ENCODE results near the gene ANKRD63. TPM values are rescaled to one million over a fixed set of nuclear protein-coding genes. Genes with fewer than 3 reads are reported as not detected.

The ANKRD63 gene
- total and polyA plus RNA-seq, 7 experiments from 2014 or later, result 0.27 TPM; not detected in 5

GRCh38 chr15:40300771-40301170 lies 17.9 kb upstream of the ANKRD63 start:
- H3K4me3 ChIP-seq (ENCODE audit: low read length), result no peak overlapping the region
- ATAC-seq, result no peak
- Mint-ChIP-seq H3K4me3 (no peak overlapping the region), H3K9me3 (peaks cover 0 to 14% (median 1%) of the 10 kb centered on the region in 11 donors), H3K4me1 (peaks cover 8 to 24% (median 18%) of the 10 kb centered on the region in 7 donors), H3K27ac (no peak overlapping the region), H3K27me3 (no peaks in the 10 kb centered on the region), H3K36me3 (peaks cover 7 to 65% (median 28%) of the 10 kb centered on the region in 5 donors)
- intact Hi-C loops (cut with micrococcal nuclease), result no loop called here
- DNase-seq, result no peak
- peaks cover 0 to 5% (median 0%) of the 10 kb centered on the region in 3 experiments for H3K9me3 ChIP-seq (ENCODE audit: control insufficient read depth in 2 of 3, low read length in 3 of 3)
- H3K4me1 ChIP-seq (ENCODE audit: control insufficient read depth in 2 of 2, insufficient read depth in 2 of 2, low read length in 2 of 2), result peaks cover 3 to 4% of the 10 kb centered on the region in 2 donors
- H3K36me3 ChIP-seq (ENCODE audit: control insufficient read depth in 2 of 3, insufficient read depth in 3 of 3, low read length in 3 of 3), result peaks cover 14 to 90% (median 28%) of the 10 kb centered on the region in 3 experiments
- CTCF ChIA-PET, result interaction anchor here (0.6 kb wide), 1 partner anchor 26 kb away, joined by 3 read pairs; no protein-coding TSS in a partner anchor
- H3K27ac ChIP-seq (ENCODE audit: low read depth, low read length), result no peak overlapping the region
- H3K27me3 ChIP-seq (ENCODE audit: control insufficient read depth in 2 of 2, insufficient read depth in 2 of 2, low read length in 2 of 2), result no peaks in the 10 kb centered on the region
- POLR2A ChIA-PET, result no interaction called here

GRCh38 chr15:40300367-40300766 lies 17.5 kb upstream of the ANKRD63 start:
- H3K4me3 ChIP-seq (ENCODE audit: low read length), result no peak overlapping the region
- peaks cover 0 to 2% of the 10 kb centered on the region in 2 donors for H3K4me1 ChIP-seq (ENCODE audit: control insufficient read depth in 2 of 2, insufficient read depth in 2 of 2, low read length in 2 of 2)
- DNase-seq (no peak), ATAC-seq (no peak)
- ChIA-PET POLR2A (no interaction called here), CTCF (no interaction called here)
- H3K27ac ChIP-seq (ENCODE audit: low read depth, low read length), result no peak overlapping the region
- H3K27me3 ChIP-seq (ENCODE audit: control insufficient read depth in 2 of 2, insufficient read depth in 2 of 2, low read length in 2 of 2), result no peaks in the 10 kb centered on the region
- Mint-ChIP-seq H3K27me3 (no peaks in the 10 kb centered on the region), H3K36me3 (peaks cover 7 to 68% (median 28%) of the 10 kb centered on the region in 5 donors), H3K4me3 (no peak overlapping the region), H3K27ac (no peak overlapping the region), H3K9me3 (peaks cover 0 to 14% (median 1%) of the 10 kb centered on the region in 11 donors), H3K4me1 (peaks cover 8 to 21% (median 16%) of the 10 kb centered on the region in 7 donors)
- peaks cover 0 to 5% (median 0%) of the 10 kb centered on the region in 3 experiments for H3K9me3 ChIP-seq (ENCODE audit: control insufficient read depth in 2 of 3, low read length in 3 of 3)
- intact Hi-C loops (cut with micrococcal nuclease), result no loop called here
- peaks cover 14 to 90% (median 28%) of the 10 kb centered on the region in 3 experiments for H3K36me3 ChIP-seq (ENCODE audit: control insufficient read depth in 2 of 3, insufficient read depth in 3 of 3, low read length in 3 of 3)

GRCh38 chr15:40298216-40298935 lies 15.5 kb upstream of the ANKRD63 start:
- Histone ChIP-seq H3K4me3 (ENCODE audit: low read length) (no peak overlapping the region), H3K27ac (ENCODE audit: low read depth, low read length) (no peak overlapping the region), H3K4me1 (ENCODE audit: control insufficient read depth in 2 of 2, insufficient read depth in 2 of 2, low read length in 2 of 2) (no peaks in the 10 kb centered on the region), H3K9me3 (ENCODE audit: control insufficient read depth in 2 of 3, low read length in 3 of 3) (peaks cover 0 to 5% (median 0%) of the 10 kb centered on the region in 3 experiments), H3K27me3 (ENCODE audit: control insufficient read depth in 2 of 2, insufficient read depth in 2 of 2, low read length in 2 of 2) (no peaks in the 10 kb centered on the region), H3K36me3 (ENCODE audit: control insufficient read depth in 2 of 3, insufficient read depth in 3 of 3, low read length in 3 of 3) (peaks cover 14 to 95% (median 35%) of the 10 kb centered on the region in 3 experiments)
- intact Hi-C loops (cut with micrococcal nuclease), result no loop called here
- POLR2A ChIA-PET, result interaction anchor here (0.7 kb wide), 1 partner anchor 271 kb away, joined by 3 read pairs; no protein-coding TSS in a partner anchor
- H3K27ac Mint-ChIP-seq, result no peak overlapping the region
- H3K36me3 Mint-ChIP-seq, result peaks cover 0 to 60% (median 28%) of the 10 kb centered on the region in 5 donors
- H3K4me1 Mint-ChIP-seq, result peaks cover 0 to 7% (median 0%) of the 10 kb centered on the region in 7 donors
- DNase-seq (no peak), ATAC-seq (no peak)
- no peak overlapping the region for H3K4me3 Mint-ChIP-seq
- peaks cover 0 to 14% (median 1%) of the 10 kb centered on the region in 11 donors for H3K9me3 Mint-ChIP-seq
- H3K27me3 Mint-ChIP-seq, result no peaks in the 10 kb centered on the region
- CTCF ChIA-PET, result interaction anchor here (0.6 to 1.5 kb wide), 2 partner anchors 19 to 38 kb away, joined by 3 to 11 read pairs; no protein-coding TSS in a partner anchor

GRCh38 chr15:40297356-40297755 lies 14.5 kb upstream of the ANKRD63 start:
- Mint-ChIP-seq H3K27ac (peak overlapping the region in 1 of 9 donors; percentile 37), H3K27me3 (no peaks in the 10 kb centered on the region), H3K36me3 (peaks cover 0 to 59% (median 28%) of the 10 kb centered on the region in 5 donors), H3K4me3 (no peak overlapping the region), H3K4me1 (peaks cover 0 to 6% (median 0%) of the 10 kb centered on the region in 7 donors), H3K9me3 (peaks cover 0 to 14% (median 1%) of the 10 kb centered on the region in 11 donors)
- H3K27ac ChIP-seq (ENCODE audit: low read depth, low read length), result no peak overlapping the region
- ChIA-PET POLR2A (no interaction called here), CTCF (interaction anchor here (0.9 to 1.5 kb wide), 2 partner anchors 14 to 18 kb away, joined by 3 to 11 read pairs; no protein-coding TSS in a partner anchor)
- H3K4me1 ChIP-seq (ENCODE audit: control insufficient read depth in 2 of 2, insufficient read depth in 2 of 2, low read length in 2 of 2), result no peaks in the 10 kb centered on the region
- ATAC-seq, result no peak
- no peak for DNase-seq
- intact Hi-C loops (cut with micrococcal nuclease), result no loop called here
- H3K9me3 ChIP-seq (ENCODE audit: control insufficient read depth in 2 of 3, low read length in 3 of 3), result peaks cover 0 to 5% (median 0%) of the 10 kb centered on the region in 3 experiments
- no peak overlapping the region for H3K4me3 ChIP-seq (ENCODE audit: low read length)
- H3K36me3 ChIP-seq (ENCODE audit: control insufficient read depth in 2 of 3, insufficient read depth in 3 of 3, low read length in 3 of 3), result peaks cover 18 to 95% (median 36%) of the 10 kb centered on the region in 3 experiments
- H3K27me3 ChIP-seq (ENCODE audit: control insufficient read depth in 2 of 2, insufficient read depth in 2 of 2, low read length in 2 of 2), result no peaks in the 10 kb centered on the region

- CTCF ChIA-PET, result interaction anchor here (0.9 kb wide), 1 partner anchor 14 kb away, joined by 3 read pairs; no protein-coding TSS in a partner anchor
- Mint-ChIP-seq H3K27me3 (no peaks in the 10 kb centered on the region), H3K36me3 (peaks cover 0 to 53% (median 25%) of the 10 kb centered on the region in 5 donors), H3K27ac (peak overlapping the region in 2 of 9 donors; percentile 32 to 34), H3K9me3 (peaks cover 0 to 14% (median 1%) of the 10 kb centered on the region in 11 donors), H3K4me3 (no peak overlapping the region), H3K4me1 (peaks cover 0 to 6% (median 0%) of the 10 kb centered on the region in 7 donors)
- no peaks in the 10 kb centered on the region for H3K27me3 ChIP-seq (ENCODE audit: control insufficient read depth in 2 of 2, insufficient read depth in 2 of 2, low read length in 2 of 2)
- POLR2A ChIA-PET, result interaction anchor here (1.0 kb wide), 1 partner anchor 9 kb away, joined by 3 read pairs; no protein-coding TSS in a partner anchor
- peaks cover 0 to 5% (median 0%) of the 10 kb centered on the region in 3 experiments for H3K9me3 ChIP-seq (ENCODE audit: control insufficient read depth in 2 of 3, low read length in 3 of 3)
- intact Hi-C loops (cut with micrococcal nuclease), result no loop called here
- no peaks in the 10 kb centered on the region for H3K4me1 ChIP-seq (ENCODE audit: control insufficient read depth in 2 of 2, insufficient read depth in 2 of 2, low read length in 2 of 2)
- H3K4me3 ChIP-seq (ENCODE audit: low read length), result no peak overlapping the region
- peaks cover 18 to 95% (median 33%) of the 10 kb centered on the region in 3 experiments for H3K36me3 ChIP-seq (ENCODE audit: control insufficient read depth in 2 of 3, insufficient read depth in 3 of 3, low read length in 3 of 3)
- ATAC-seq, result no peak
- no peak overlapping the region for H3K27ac ChIP-seq (ENCODE audit: low read depth, low read length)
- no peak for DNase-seq
Observed at GRCh38 chr15:40296561-40297230, 13.8 kb upstream of the ANKRD63 start.

GRCh38 chr15:40295877-40296560 lies 13.2 kb upstream of the ANKRD63 start:
- H3K36me3 ChIP-seq (ENCODE audit: control insufficient read depth in 2 of 3, insufficient read depth in 3 of 3, low read length in 3 of 3), result peaks cover 18 to 94% (median 28%) of the 10 kb centered on the region in 3 experiments
- H3K27ac Mint-ChIP-seq, result peak overlapping the region in 1 of 9 donors; percentile 32

More at GRCh38 chr15:40295877-40296560, 13.2 kb upstream of the ANKRD63 start:
- ChIA-PET CTCF (no interaction called here), POLR2A (interaction anchor here (1.0 kb wide), 1 partner anchor 9 kb away, joined by 3 read pairs; no protein-coding TSS in a partner anchor)
- intact Hi-C loops (cut with micrococcal nuclease), result no loop called here
- no peak for DNase-seq
- H3K9me3 Mint-ChIP-seq, result peaks cover 0 to 14% (median 1%) of the 10 kb centered on the region in 11 donors
- Histone ChIP-seq H3K4me3 (ENCODE audit: low read length) (no peak overlapping the region), H3K9me3 (ENCODE audit: control insufficient read depth in 2 of 3, low read length in 3 of 3) (peaks cover 0 to 5% (median 0%) of the 10 kb centered on the region in 3 experiments), H3K4me1 (ENCODE audit: control insufficient read depth in 2 of 2, insufficient read depth in 2 of 2, low read length in 2 of 2) (no peaks in the 10 kb centered on the region), H3K27ac (ENCODE audit: low read depth, low read length) (no peak overlapping the region), H3K27me3 (ENCODE audit: control insufficient read depth in 2 of 2, insufficient read depth in 2 of 2, low read length in 2 of 2) (no peaks in the 10 kb centered on the region)
- ATAC-seq, result no peak
- peaks cover 0 to 6% (median 0%) of the 10 kb centered on the region in 7 donors for H3K4me1 Mint-ChIP-seq
- H3K4me3 Mint-ChIP-seq, result no peak overlapping the region
- peaks cover 0 to 46% (median 20%) of the 10 kb centered on the region in 5 donors for H3K36me3 Mint-ChIP-seq
- no peaks in the 10 kb centered on the region for H3K27me3 Mint-ChIP-seq
